K562 (cell line): ENCODE results near the gene DCAF6. TPM values are rescaled to one million over a fixed set of nuclear protein-coding genes. Genes with fewer than 3 reads are reported as not detected.

Experiments used
- AFF1 ChIP-seq, 2 experiments: fragments of 450-650 bp; IDR thresholded peaks; 2 replicates each; pipeline ENCODE4 v1.6.1; 2018; ENCODE audit warnings: mild to moderate bottlenecking in 2 of 2, low read depth in 1 of 2; ENCODE audit not compliant: partially characterized antibody in 2 of 2
- ETS1 ChIP-seq: conservative IDR thresholded peaks from 2 replicates; pipeline ENCODE4 v1.6.1; 2011; ENCODE audit warnings: low read depth, mild to moderate bottlenecking, low read length; ENCODE audit not compliant: control insufficient read depth
- FOXP4 ChIP-seq: sonication (generic); formaldehyde crosslinking; IDR thresholded peaks from 2 replicates; pipeline ENCODE4 v1.8.0; 2022; ENCODE audit warnings: mild to moderate bottlenecking, missing genetic modification reagents, borderline replicate concordance
- GTF3C2 ChIP-seq: IDR thresholded peaks from 3 replicates; pipeline ENCODE4 v1.6.1; 2011; ENCODE audit warnings: borderline replicate concordance, mild to moderate bottlenecking, moderate library complexity; ENCODE audit not compliant: insufficient read length; ENCODE audit errors: extremely low read depth
- MED1 ChIP-seq: sonication (generic); formaldehyde crosslinking; IDR thresholded peaks from 2 replicates; pipeline ENCODE4 v1.8.1; 2023; ENCODE audit warnings: missing genetic modification reagents, borderline replicate concordance
- NFIX ChIP-seq: fragments of 250-450 bp; sonication (Bioruptor Pico); IDR thresholded peaks from 2 replicates; pipeline ENCODE4 v1.4.0; 2020; ENCODE audit warnings: low read depth, mild to moderate bottlenecking, moderate library complexity
- RBBP5 ChIP-seq: fragments of 200-600 bp; sonication (generic); IDR thresholded peaks from 2 replicates; pipeline ENCODE4 v1.6.1; 2012; ENCODE audit warnings: borderline replicate concordance, mild to moderate bottlenecking, low read length, control low read depth, inconsistent platforms; ENCODE audit not compliant: insufficient read depth, poor library complexity, severe bottlenecking
- SAFB ChIP-seq: fragments of 200-400 bp; formaldehyde crosslinking; IDR thresholded peaks from 2 replicates; pipeline ENCODE4 v1.6.1; 2017; ENCODE audit warnings: low read depth, low read length, borderline replicate concordance
- SP1 ChIP-seq: sonication (generic); formaldehyde crosslinking; IDR thresholded peaks from 2 replicates; pipeline ENCODE4 v1.8.1; 2022; ENCODE audit warnings: mild to moderate bottlenecking, missing genetic modification reagents
- SPI1 ChIP-seq: IDR thresholded peaks from 2 replicates; pipeline ENCODE4 v1.6.1; 2011; ENCODE audit warnings: low read depth, low read length, control low read depth, borderline replicate concordance
- ZNF507 ChIP-seq: conservative IDR thresholded peaks from 2 replicates; pipeline ENCODE4 v1.6.1; 2017; ENCODE audit warnings: missing genetic modification characterization, missing compliant biosample characterization
- polyA plus RNA-seq, 8 experiments: library from polyadenylated mRNA; depleted of rRNA in 4 of 8; stranded (reverse) in 5 of 8; unstranded in 3 of 8; fragments of >200 nt; fragmentation: Nextera tagmentation in 2 of 8; fragmentation: Illumina TruSeq in 1 of 8; extraction: Ambion mirVana in 2 of 8; extraction: Trizol in 1 of 8; gene quantifications; 2 replicates each; pipeline versions ENCODE4 v1.2.1 to v1.2.3, GENCODE V29; 2011 to 2014; ENCODE audit warnings: inconsistent platforms in 1 of 8, missing spikeins in 1 of 8
- total RNA-seq, 7 experiments: library from RNA; depleted of rRNA in 6 of 7; stranded (reverse); fragments of >200 nt in 6 of 7; fragmentation: Illumina TruSeq in 2 of 7; extraction: Trizol in 2 of 7; gene quantifications; 2 replicates each; pipeline versions ENCODE4 v1.2.1 to v1.2.3, GENCODE V29; 2011 to 2021; ENCODE audit warnings: low replicate concordance in 1 of 7

Gene DCAF6
- total and polyA plus RNA-seq, 9 of the 15 experiments (the other 6 are each of a cell fraction or from before 2014, with no cell fraction given): 19.1 to 102 (median 46.3) TPM

- TF ChIP-seq AFF1 (IDR thresholded peaks at IDR 0.05; ENCODE audit: low read depth in 1 of 2, partially characterized antibody in 2 of 2) (no peak), SAFB (no peak), ETS1 (no peak), FOXP4 (CRISPR knock-in tag) (no peak), NFIX (CRISPR knock-in tag) (no peak), SP1 (CRISPR knock-in tag) (no peak), MED1 (no peak), SPI1 (no peak), RBBP5 (no peak), ZNF507 (tag) (no peak), GTF3C2 (no peak)
- TF ChIP-seq, all 486 proteins: peak for 0
These were observed 160.0 kb downstream of the DCAF6 start (continued) for GRCh38 chr1:168096296-168097165.
